OCI-LY1 (cell line): ENCODE data around the gene HDAC7.

Experiments
- CTCF ChIP-seq: fragments of 200-600 bp; sonication (generic), shearing (Covaris generic); IDR thresholded peaks from 2 replicates; pipeline ENCODE4 v1.5.1; 2017; ENCODE audit warnings: mild to moderate bottlenecking, antibody characterized with exemption, low read length, moderate library complexity, mixed read lengths
- EZH2 ChIP-seq: fragments of 200-600 bp; sonication (generic), shearing (Covaris generic); IDR thresholded peaks from 2 replicates; pipeline ENCODE4 v1.8.0; 2017; ENCODE audit warnings: borderline replicate concordance, mixed run types, mild to moderate bottlenecking, antibody characterized with exemption, low read length, moderate library complexity, mixed read lengths

- TF ChIP-seq CTCF (no peak), EZH2 (no peak)
Observed at GRCh38 chr12:47752552-47752951, 67.2 kb downstream of the HDAC7 start.
